AG20443 (cell line): ENCODE data around the gene PEX14.

Source experiments
- DNase-seq: peaks from one replicate; pipeline ENCODE4 v3.0.0; 2012; ENCODE audit warnings: low spot score, mixed read lengths

PEX14 gene

GRCh38 chr1:10649517-10650201 is 174.9 kb downstream of the PEX14 start:
- no peak for DNase-seq

GRCh38 chr1:10650556-10651388 is 176.0 kb downstream of the PEX14 start:
- no peak for DNase-seq

- DNase-seq: no peak
These were observed 176.6 kb downstream of the PEX14 start for GRCh38 chr1:10651389-10651766.

GRCh38 chr1:10651793-10652192 is 177.0 kb downstream of the PEX14 start:
- DNase-seq: no peak

GRCh38 chr1:10652626-10653025 is 177.9 kb downstream of the PEX14 start:
- DNase-seq: no peak

- DNase-seq: no peak
These were observed 178.8 kb downstream of the PEX14 start for GRCh38 chr1:10653370-10654125.

DNA sequence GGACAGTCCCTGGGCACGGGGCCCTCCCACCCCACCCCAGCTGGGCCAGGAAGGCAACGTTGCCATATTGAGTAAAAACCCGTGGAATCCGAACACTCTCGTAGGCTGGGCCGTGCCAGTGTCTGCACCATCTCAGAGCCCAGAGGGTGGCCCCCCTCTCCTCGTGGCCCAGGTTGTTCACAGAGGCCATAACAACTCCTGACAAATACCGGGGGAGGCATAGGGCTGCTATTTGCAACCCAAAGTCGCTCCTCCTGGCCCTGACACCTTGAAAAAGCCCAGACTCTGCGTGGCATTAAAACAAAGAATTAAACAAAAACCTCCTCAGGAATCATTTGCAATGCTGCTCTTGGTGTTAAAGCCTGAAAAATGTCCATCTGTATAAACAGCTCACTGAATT is 180.3 kb downstream of the PEX14 start:
- no peak for DNase-seq

- DNase-seq: no peak
These were observed 181.7 kb downstream of the PEX14 start for GRCh38 chr1:10656431-10656830.

GRCh38 chr1:10657088-10657847 is 182.5 kb downstream of the PEX14 start:
- DNase-seq: no peak

- DNase-seq: no peak
These were observed 183.8 kb downstream of the PEX14 start for GRCh38 chr1:10658396-10659066.

GRCh38 chr1:10659218-10659617 is 184.5 kb downstream of the PEX14 start:
- no peak for DNase-seq

DNA sequence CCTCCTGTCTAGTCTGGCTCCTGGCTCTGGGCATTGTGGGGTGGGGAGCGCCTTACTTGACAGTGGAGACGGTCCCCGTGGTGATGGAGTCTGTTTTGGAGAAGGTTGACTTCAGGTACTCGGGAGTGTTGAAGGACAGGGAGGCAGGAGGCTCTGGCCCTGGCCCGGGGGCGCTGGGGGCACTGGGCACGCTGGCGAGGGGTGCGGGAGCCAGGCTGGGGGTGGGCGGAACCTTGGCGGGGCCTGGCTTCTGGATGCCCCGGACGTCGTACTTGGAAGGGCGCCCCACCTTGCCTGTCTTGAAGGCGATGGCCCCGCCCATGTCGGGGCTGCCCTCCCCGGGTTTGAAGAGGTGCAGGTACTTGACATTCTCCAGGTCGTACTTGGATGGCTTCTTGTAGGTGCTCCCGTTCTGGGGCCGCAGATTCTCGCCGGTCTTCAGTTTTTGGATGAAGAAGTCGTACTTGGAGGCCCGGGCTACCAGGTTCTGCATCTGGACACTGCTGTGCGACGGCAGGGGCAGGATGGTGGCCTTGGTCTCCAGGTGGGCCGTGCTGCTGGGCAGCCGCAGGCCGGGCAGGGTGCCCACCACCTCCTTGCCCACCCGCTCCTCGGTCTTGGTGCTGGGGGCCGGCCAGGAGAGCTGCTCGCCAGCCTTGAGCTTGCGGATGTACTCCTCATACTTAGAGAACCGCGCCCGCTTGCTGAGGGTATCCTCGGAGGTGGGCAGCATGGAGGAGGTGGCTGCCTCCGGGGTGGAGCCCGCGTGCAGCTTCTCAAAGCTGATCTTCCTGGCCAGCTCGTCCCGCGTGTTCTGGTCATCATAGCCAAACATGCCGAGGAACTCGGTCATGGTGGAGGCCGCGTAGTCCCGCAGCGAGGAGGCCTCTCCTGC is 185.1 kb downstream of the PEX14 start:
- DNase-seq: no peak

DNA sequence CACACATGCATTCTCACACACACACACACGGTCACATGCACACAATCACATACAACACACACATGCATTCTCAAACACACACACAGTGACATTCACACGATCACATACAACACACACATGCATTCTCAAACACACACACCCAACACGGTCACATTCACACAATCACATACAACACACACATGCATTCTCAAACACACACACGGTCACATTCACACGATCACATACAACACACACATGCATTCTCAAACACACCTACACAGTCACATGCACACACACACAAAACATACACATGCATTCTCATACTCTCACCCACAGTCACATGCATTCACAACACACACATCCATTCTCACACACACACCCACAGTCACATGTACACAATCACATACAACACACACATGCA is 186.7 kb downstream of the PEX14 start:
- DNase-seq: no peak

DNA sequence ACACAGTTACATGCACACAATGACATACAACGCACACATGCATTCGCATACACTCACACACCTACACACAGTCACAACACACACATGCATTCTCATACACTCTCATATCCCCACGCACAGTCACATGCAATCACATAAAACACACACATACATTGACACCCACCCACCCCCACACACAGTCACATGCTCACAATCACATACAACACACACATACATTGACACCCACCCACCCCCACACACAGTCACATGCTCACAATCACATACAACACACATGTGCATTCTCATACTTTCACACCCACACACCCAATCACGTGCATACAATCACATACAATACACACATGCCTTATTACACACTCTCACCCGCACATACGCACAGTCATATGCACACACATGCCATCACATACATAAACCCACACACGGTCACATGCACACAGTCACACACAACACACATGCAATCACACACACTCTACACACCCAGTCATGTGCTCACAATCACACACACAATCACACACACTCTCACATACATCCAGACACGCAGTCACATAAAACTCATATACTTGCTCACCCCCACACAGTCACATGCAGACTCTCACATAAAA is 187.4 kb downstream of the PEX14 start:
- no peak for DNase-seq

DNA sequence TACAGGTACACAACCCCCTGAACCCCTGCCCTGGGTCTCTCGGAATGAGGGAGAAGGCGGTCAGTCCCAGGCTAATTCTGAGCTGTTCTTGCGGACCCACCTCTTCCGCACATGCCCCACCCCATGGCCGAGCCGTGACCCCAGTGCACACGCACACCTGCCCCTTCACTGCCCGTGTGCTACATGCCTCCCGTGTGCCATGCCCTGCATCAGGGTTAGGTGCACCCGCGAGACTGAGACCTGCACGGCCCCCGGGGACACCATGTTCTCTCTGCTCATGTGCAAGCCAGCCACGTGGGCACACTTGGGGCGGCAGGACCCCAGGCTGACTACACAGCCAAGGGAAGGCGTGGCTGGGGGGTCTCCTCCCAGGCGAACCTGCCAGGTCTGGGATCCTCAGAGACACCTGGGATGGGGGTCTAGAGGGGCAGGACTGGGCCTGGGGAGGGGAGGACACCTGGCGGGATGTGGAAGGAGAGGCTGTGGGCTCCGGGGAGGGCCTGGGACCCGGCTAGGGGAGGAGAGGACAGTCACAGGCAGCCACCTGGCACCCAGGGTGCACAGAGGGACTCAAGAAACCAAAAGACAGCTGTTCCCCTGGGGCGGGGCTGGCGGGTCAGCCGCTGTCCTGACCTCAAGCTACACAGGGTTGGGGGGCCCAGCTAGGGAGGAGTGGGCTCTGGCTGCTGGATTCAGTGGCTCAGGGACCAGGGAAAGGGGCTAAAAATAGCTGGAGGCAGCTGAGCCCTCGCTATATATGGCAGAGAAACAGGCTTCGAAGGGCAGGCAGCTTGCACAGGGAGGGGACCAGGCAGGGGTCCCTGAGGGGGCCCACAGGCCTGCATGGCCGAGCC is 188.3 kb downstream of the PEX14 start:
- DNase-seq: no peak

DNA sequence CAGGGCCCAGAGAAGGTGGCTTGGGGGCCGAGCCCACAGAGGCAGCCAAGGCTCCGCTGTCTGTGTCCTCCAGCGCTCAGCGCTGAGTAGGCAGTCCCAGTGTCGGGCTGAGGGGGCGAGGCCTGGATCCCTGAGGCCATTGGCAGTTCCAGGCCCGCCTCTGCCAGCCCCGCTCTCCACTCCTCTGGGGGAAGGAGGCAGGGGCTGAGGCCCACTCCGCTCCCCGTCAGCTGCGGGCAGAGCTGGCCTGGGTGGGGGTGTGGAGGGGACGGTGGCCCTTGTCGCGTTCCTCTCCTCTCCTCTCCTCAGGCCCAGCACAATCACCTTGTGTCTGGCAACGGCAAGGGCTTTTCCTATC is 188.9 kb downstream of the PEX14 start:
- peak; percentile 79 for DNase-seq

DNA sequence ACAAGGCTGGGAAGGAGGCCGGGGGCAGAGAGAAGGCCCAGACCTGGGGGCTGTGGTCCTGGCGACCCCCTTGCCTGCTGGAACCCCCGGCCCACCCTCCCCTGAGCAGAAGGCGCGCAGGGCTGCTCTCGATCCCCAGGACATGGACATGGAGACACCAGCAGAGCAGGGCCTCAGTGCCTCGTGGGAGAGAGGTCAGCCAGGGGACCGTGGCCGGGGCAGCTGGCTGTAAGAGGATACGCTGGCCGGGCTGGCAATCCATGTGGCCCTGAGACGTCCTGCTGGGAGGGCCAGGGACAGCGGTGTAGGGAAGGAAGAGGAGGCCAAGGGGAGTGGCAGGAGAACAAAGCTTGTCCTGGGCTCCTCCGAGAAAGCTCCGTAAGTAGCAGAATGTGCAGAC is 189.5 kb downstream of the PEX14 start:
- no peak for DNase-seq

- DNase-seq: no peak
These were observed 190.5 kb downstream of the PEX14 start for GRCh38 chr1:10665226-10665625.
